Measurements from ENCODE around the gene POLRMT. TPM values are rescaled to one million over a fixed set of nuclear protein-coding genes. Genes with fewer than 3 reads are reported as not detected.

POLRMT gene
- total RNA-seq, 1 donor from 2014 or later = 37.3 TPM

GRCh38 chr19:650121-650520 lies 16.8 kb upstream of the POLRMT start:
- intact Hi-C loops (cut with DNase I) = no loop called here

GRCh38 chr19:648904-649801 lies 15.8 kb upstream of the POLRMT start:
- intact Hi-C loops (cut with DNase I) = no loop called here
- no peak for DNase-seq (ENCODE audit: low spot score)

More at GRCh38 chr19:650121-650520, 16.8 kb upstream of the POLRMT start:
- DNase-seq (ENCODE audit: low spot score) = no peak

GRCh38 chr19:648305-648704 lies 15.0 kb upstream of the POLRMT start:
- intact Hi-C loops (cut with DNase I) = no loop called here
- DNase-seq (ENCODE audit: low spot score) = no peak

GRCh38 chr19:647566-648284 lies 14.4 kb upstream of the POLRMT start:
- intact Hi-C loops (cut with DNase I) = no loop called here
- no peak for DNase-seq (ENCODE audit: low spot score)

- no peak for DNase-seq (ENCODE audit: low spot score)
- intact Hi-C loops (cut with DNase I) = no loop called here
Observed at GRCh38 chr19:646779-647565, 13.6 kb upstream of the POLRMT start.

GRCh38 chr19:645912-646778 lies 12.8 kb upstream of the POLRMT start:
- no peak for DNase-seq (ENCODE audit: low spot score)
- intact Hi-C loops (cut with DNase I) = no loop called here

GRCh38 chr19:644789-645188 lies 11.5 kb upstream of the POLRMT start:
- intact Hi-C loops (cut with DNase I) = no loop called here
- DNase-seq (ENCODE audit: low spot score) = no peak

- DNase-seq (ENCODE audit: low spot score) = no peak
- intact Hi-C loops (cut with DNase I) = no loop called here
Observed at GRCh38 chr19:644363-644762, 11.0 kb upstream of the POLRMT start.

GRCh38 chr19:643736-644135 lies 10.4 kb upstream of the POLRMT start:
- DNase-seq (ENCODE audit: low spot score) = no peak
- intact Hi-C loops (cut with DNase I) = no loop called here

- DNase-seq (ENCODE audit: low spot score) = no peak
- intact Hi-C loops (cut with DNase I) = no loop called here
Observed at GRCh38 chr19:642767-643727, 9.7 kb upstream of the POLRMT start.

- no peak for DNase-seq (ENCODE audit: low spot score)
- intact Hi-C loops (cut with DNase I) = no loop called here
Observed at GRCh38 chr19:641702-642101, 8.4 kb upstream of the POLRMT start.

- intact Hi-C loops (cut with DNase I) = no loop called here
- no peak for DNase-seq (ENCODE audit: low spot score)
Observed at GRCh38 chr19:640606-641189, 7.4 kb upstream of the POLRMT start.

- no peak for DNase-seq (ENCODE audit: low spot score)
- intact Hi-C loops (cut with DNase I) = no loop called here
Observed at GRCh38 chr19:640161-640558, 6.8 kb upstream of the POLRMT start.

- intact Hi-C loops (cut with DNase I) = no loop called here
- DNase-seq (ENCODE audit: low spot score) = peak; percentile 95
Observed at GRCh38 chr19:639253-640160, 6.2 kb upstream of the POLRMT start, which contains the start of gene FGF22. Gene FGF22 (plus strand): TSS chr19:639879. CDS start chr19:639926, 47 bp downstream.

GRCh38 chr19:638906-639252 lies 5.5 kb upstream of the POLRMT start:
- DNase-seq (ENCODE audit: low spot score) = no peak
- intact Hi-C loops (cut with DNase I) = no loop called here

- no peak for DNase-seq (ENCODE audit: low spot score)
- intact Hi-C loops (cut with DNase I) = no loop called here
Observed at GRCh38 chr19:634975-635652, 1.8 kb upstream of the POLRMT start.
